Embryonic facial prominence (tissue), 1 donor: Measurements from ENCODE around the gene ROR2.
"Not testable (repeated sequence)": the region's sequence is repeated elsewhere in the genome, so short reads cannot be mapped to it uniquely, and the experiment has no call there.

Experiments used
- DNase-seq: peaks from one replicate; pipeline ENCODE4 v3.0.0-alpha.2; 2016; ENCODE audit errors: extremely low spot score

Gene ROR2

DNA sequence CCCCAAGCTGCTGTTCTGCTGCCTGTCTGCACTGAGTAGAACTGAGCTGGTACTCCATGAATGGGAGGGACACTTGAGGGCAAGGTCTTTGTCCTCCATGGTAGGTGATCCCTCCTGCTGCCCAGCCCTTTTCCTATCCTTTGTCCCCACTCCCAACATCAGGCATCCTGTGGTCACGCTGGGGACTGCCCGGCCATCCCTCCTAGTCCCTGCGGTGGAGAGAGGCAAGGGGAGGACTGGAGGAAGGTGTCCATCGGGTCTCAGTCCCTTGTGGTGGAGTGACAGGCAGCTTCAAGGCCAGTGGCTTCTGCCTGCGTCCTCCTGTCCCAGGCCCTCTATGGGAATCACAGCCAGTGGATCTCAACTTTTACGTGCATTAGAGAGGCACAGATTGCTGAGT is 25.9 kb downstream of the ROR2 start:
- DNase-seq: no peak

DNA sequence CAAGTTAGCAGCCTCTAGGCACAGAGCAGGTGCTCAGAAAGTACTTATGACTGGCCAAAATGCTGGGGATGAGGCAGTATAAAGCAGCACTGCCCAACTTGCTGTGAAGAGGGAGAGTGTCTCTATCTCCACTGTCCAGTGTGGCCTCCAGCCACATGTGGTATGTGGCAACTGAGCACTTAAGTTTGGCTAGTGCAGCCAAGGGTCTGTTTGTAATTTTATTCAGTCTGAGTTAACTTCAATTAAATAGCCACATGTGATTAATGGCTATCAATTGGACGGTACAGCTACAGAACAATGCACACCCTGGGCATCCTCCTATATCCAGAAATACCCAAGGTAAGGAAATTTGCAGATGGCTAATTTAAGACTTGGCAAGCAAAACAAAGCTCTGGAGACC is 26.9 kb downstream of the ROR2 start:
- DNase-seq: no peak

DNA sequence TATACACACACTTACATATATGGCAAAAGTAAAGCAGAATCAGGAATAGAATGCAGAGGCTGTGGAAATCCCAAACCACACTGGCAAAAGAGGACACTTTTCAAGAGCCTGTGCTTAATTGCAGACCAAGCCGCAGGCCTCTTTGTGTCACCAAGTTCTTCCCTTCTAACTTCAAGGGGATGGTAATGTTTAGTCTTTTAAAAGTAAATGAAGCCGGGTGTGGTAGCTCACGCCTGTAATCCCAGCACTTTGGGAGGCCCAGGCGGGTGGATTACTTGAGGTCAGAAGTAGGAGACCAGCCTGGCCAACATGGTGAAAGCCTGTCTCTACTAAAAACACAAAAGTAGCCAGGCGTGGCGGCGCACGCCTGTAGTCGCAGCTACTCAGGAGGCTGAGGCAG is 28.7 kb downstream of the ROR2 start:
- DNase-seq: no peak

DNA sequence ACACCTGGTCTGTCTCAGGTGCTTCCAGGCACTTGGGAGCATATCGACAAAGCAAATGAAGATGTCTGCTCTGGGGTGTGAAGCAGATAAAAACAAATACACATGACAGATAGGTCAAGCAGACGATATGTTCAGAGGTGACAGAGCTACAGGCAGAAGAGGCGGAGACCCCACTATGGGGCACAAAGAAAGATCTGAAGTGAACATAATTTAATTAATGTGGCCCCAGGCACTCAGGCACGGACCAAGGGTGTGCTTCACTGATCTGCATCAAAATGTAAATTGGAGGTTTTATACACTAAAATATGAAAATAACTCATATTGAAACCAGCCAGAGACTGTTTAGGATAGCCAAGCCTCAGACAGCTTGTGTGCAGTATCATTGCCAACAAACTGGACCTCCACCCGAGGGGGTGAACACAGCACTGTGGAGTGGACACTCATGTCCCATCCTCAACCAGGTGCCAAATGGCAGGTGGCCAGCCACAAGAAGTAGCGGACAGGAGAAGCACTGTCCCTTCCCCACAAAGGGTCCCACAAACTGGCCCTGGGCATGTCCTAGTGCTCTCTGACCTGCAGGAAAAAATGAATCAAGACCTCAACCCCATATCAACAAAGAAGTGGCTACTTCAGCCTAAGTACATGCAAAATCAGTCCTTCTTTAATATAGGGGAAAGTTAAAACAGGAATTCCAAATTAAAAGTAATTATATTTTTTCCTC is 29.2 kb downstream of the ROR2 start:
- DNase-seq: no peak

DNA sequence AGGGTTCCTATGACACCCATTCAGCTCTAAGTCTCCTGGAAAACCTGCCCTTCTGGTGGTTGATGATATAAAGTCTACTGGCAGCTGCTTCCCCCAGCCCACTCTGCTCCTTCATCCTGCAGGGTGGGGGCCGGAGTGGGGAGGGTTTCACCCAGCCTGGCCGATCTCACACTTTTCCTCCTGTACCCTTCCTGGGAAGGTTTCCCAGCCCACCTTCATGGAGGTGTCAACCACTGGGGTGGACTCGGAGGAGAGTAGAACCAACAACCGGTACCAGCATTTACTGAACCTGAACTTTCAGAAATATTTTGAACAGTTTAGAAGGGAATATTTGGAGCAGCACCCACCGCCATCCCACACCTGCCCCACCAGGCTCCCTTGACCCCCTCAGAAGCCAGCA is 30.4 kb downstream of the ROR2 start:
- DNase-seq: no peak

DNA sequence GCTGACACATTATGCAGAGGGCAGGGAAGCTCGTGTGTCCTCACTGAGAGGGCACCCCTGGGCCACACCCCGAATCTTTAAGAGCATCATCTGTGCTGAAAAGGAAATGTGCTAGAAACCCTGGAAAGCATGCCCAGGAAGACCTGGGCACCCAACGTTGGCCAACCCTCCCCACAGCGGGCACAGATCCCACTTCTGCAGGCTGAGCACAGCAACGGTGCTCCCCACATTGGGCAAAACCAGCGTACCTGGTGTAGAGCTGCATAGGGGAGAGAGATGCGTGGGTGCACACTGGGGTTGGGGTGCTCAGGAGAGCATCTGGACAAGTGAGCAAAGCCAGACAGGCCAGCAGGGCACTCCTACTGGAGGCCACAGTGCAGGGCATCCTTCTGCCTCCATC is 32.6 kb downstream of the ROR2 start:
- no peak for DNase-seq

DNA sequence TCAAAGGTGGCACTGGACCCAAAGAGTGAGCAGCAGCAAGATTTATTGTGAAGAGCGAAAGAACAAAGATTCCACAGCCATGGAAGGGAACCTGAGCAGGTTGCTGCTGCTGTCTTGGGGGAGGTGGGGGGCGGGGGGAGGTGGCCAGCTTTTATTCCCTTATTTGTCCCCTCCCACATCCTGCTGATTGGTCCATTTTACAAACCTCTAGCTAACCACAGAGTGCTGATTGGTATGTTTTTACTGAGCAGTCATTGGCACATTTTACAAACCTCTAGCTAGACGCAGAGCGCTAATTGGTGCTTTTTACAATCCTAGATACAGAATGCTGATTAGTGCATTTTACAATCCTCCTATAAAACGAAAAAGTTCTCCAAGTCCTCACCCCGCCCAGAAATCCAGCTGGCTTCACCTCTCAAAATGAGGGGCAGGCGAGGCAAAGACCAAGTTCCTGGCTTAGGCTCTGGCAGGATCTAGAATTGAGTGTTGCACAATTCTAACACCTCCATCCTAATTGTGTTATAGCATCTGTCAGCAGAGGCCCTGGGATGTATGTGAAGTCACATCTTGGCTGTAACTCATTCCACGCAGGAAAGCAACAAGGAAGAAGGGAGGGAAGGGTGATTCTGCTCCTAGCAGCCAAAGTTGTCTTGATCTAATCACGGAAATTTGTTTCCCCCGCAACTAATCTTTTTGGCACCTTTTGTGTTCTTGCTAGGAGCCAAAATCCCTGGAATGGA is 34.3 kb downstream of the ROR2 start:
- no peak for DNase-seq

DNA sequence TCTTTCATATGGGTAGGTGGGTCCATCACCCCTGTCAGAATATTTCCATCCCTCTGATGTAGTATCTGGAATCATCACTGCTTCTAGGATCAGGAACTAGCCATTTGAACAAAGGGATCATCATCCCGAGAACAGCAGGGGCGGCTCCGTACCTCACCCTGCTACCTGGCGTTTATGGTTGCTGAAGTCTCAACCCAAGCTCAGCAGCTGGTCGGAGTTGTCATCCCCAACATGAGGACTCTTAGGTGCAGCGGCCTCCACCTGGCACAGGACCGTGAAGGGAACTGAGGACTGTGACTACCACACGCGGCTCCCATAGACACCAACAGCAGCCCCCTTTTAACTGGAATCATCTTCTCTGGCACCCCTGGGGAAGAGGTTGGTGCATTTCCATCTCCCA is 35.1 kb downstream of the ROR2 start:
- no peak for DNase-seq

DNA sequence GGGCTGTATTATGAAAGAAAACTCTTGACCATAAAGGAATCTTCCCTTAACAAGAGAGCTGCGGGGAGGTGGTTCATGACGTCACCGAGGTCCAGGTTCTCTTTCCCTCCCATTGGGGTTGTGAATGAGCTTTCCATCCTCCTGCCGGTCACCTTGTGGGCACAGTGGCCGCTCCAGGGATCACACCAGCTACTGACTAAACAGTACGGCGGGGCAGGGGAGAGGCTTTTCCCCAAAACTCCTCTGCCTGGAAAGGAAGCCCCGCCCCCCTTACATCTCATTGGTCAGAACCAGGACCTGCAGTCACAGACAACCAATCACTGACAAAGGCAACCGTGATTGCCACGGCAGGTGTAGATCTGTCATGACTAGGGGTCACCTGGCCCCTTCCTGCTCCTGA is 35.6 kb downstream of the ROR2 start:
- DNase-seq: no peak

DNA sequence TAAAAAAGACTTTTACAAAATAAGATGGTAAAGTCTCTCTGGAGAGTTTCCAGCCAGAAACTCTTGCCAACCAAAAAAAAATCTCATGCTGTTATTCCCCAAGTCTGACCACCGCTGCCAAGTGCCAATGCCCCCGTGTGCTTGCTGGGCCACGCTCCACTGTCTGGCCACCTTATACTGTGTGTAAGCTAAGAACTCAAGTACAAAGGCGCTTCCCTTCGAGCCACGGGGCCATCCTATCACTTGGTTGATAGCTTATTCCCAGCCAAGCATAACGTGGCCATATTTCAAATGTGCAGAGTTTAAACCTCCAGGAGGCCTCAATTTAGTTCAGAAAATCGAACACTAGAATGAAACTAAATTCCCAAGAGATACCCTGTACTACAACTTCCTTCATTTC is 36.0 kb downstream of the ROR2 start:
- DNase-seq: no peak

DNA sequence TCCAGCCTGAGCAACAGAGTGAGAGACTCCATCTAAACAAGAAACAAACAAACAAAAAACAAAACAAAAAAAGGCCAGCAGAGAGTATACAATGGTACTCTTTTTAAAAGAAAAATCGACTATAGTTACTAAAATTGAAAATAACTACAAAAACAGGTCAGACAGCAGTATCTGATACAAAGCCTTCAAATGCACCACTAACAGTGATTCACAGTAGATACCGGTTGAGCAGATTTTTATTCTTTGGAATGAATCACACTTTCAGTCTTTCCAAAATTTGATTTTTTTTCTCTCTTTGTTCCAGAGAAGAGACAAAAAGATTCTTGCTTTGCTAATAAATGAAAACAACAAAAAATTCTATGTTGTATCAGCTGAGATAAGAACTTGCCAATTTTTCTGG is 36.9 kb downstream of the ROR2 start:
- DNase-seq: no peak

DNA sequence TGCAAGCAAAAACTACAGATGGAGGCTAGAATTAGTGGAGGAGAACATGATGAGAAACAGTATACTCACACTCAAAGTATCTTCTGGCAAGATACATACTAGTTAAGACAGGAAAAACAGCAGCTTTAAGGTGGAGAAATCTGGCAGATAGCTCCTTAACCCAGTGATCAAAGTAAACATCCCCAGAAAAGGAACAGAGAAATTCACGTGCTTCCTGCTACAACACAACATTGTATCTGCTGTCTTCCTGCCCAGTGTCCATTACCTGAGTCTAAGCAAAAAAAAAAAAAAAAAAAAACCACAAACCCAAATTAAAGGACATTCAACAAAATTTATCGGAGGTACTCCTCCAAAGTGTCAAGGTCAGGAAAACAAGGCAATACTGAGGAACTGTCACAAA is 38.4 kb downstream of the ROR2 start:
- DNase-seq: no peak

DNA sequence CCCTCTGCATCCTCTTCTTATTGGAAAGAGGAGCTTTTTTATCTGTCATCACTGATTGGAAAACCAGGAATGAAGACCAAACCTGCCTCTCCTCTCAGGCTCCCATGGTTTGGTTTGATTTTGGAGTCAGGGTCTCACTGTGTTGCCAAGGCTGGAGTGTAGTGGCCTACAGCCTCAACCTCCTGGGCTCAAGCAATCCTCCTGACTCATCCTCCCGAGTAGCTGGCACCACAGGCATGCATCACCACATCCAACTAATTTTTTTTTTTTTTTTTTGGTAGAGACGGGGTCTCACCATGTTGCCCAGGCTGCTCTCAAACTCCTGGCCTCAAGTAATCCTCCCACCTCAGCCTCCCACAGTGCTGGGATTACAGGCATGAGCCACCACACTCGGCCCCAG is 40.8 kb downstream of the ROR2 start:
- DNase-seq: not testable (repeated sequence)

DNA sequence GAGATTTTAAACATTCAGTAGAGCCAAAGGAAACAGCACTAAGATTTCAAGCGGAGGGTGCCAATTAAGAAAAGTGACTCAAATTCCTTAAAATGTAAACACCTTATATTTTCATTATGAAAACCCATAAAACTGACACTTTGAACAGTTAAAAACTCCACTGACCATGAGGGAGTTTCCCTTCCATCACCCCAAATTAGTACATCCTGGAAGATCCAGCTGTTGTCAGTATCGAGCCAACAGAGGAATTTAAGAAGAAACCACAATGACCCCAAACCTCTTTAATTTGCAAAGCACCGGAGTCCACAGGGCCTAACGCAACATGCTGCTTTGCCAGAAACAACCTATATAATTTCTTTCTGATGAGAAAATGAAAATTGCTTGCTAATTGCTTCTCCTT is 41.3 kb downstream of the ROR2 start:
- no peak for DNase-seq

DNA sequence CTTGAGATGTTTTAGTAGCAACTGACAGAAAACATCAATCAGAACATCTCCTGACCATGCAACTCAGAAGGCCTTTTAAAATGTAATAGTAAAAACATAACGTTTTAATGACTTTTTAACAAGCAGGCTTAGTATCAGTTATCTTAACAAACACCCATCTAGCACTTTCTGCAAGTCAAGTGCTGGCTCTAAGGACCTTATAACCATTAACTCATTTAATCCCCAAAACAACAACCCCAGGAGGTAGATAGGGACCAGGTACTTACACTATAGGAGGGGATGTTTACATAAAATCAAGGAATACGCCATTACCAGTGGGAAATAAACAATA is 41.8 kb downstream of the ROR2 start:
- no peak for DNase-seq

DNA sequence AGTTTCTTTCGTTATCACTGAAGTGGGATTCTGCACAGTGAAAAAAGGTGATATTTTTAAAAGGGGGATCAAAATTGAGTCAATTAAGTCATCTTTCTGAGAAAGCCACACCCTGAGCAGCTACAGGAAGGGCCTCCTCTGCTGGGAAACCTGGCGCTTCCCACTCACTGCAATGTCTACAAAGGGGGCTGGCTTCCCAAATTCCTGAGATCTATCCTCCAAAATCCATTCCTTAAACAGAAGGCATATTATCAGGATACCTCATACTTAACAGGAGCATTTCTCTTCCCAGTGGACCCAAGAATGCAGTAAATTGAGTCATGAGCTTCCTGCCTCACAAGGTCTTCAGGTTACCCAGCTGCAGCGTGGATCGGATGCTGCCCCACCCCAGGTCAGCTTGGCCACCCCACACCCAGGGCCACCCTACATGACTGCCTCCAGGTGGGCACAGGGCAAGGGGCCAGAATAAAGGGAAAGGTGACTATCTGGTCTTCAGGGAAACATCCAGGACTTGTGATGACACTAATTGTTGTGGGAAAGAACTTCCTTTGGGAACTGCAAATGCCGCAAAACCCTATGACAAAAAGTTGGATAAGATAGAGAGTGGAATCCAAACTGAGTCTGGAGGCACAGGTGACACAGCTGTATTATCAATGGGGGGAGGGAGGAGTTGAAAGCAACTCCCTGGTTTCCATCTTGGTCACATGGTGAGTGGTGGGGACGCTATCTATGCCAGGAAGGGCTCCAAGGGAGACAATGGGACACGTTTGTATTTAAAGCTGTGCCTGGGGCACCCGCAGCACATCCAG is 42.3 kb downstream of the ROR2 start:
- no peak for DNase-seq

DNA sequence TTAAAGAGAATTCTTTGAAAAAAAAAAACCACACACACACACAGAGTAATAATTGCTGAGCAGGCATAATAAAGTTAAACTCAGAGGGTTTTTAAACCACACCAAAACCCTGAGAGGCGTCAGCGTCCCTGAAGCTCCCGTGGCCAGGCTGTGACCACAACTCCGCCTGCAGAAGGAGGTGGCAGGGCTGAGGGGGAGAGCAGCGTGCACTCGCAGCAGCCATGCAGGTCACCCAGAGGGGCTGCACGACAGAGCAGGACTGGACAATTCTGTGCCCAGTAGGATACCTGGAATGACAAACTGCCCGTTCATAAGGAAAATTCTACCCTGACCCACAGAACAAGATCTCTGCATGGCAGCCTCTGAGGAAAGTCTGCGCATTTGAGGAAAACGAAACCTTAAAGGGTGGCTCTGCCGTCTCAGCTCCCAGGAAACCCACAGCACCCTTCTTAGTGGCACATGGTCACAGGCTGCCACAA is 44.0 kb downstream of the ROR2 start:
- DNase-seq: no peak

DNA sequence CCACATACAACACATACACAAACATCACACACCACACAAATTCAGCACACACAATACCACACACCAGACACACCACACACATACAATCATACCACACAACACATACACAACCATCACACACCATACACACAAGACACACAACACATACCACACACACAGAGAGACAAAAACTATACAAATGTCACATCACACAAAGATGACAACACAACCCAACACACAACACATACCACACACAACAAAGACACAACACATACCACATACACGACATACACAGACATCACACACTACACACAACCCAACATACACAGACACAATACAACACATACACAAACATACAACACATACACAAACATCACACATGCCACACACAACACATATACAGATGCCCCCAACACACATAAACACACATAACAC is 44.8 kb downstream of the ROR2 start:
- no peak for DNase-seq

DNA sequence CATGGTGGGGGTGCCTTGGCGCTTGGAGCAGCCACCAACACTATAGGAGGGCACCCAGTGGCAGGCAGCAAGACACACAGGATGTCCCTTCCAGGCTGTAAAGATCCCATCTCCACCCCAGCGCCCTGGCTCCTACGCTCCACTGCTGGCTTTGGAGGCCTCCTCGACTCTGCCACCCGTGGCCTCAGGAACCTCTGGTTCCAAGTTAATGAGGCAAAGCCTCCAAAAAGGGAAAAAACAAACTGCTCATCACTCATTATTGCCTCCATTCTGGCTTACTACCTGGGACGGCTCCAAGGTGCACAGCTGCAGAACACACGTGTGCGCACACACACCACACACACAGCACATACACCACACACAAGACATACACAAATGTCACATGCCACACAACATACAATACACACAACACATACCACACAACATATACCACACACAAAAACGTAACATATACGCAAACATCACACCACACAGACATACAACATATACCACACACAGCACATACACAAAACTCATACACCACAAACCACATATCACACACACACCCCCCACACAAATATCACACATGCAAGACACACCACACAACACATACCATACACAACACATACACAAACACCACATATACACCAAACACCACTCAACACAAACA is 45.3 kb downstream of the ROR2 start:
- no peak for DNase-seq

DNA sequence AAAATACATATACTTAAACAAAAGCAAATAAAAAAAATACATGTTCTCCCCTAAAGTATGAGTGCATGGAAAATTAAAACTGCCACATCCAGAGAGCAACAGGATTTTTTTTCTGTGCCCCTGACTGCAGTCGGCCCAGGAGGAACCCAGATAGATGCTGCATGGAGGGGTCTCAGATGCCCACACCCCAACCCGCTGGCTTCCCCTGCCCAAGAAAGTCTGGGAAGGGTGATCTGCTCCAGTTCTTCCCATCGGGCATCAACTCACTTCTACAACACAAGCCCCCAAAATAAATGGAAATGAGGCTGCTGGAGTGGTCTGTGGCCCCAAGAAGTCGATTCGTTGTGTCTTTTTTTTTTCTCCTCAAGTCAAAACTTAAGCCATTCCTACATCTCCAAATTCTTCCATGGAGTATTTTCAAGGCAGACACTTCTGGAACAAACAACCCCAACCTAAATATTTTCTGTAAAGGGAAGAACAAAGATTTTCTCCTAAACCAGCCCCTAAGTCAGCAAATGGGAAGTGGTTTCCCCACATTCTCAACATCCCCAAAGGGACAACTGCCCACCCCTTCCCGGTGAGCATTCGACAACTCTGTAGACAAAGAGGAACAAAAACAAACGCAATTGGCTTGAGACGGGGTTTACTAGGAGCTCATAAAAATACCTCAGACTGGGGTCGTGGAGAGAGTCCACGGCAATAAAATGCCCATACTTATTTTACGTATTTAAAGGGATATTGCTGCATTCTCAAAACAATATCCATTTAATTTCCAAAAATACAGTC is 46.7 kb downstream of the ROR2 start:
- no peak for DNase-seq

DNA sequence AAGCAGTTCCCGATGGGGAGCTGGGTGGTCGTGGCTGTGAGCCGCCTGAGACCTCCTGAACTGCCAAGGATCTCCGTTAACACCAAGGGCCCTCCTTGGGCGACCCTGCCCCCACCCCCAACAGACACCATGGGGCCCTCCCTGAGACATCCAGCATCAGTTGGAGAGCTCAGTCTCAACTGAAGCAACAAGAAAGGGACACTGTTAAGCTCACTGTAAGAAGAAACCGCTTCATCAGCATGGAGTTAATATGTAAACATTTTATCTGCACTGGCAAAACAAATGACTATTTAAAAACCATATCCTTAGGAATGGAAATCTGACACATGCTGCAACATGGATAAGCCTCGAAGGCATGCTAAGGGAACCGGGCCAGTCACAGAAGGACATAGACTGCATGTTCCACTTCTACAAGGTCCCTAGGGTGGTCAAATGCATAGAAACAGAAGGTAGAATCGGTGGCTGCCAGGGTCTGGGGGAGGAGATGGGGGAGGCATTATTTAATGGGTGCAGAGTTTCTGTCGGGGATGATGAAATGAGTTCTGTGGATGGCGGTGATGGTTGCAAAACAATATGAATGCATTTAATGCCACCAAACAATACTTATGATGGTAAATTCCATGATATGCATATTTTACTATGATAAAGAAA is 47.4 kb downstream of the ROR2 start:
- DNase-seq: no peak
